Cardiac muscle cell (in vitro differentiated cells and primary cell): ENCODE results near the gene PIP5K1C. TPM values are rescaled to one million over a fixed set of nuclear protein-coding genes. Genes with fewer than 3 reads are reported as not detected.

Source experiments
- DNase-seq, 2 donors: peaks; one replicate each; pipeline versions ENCODE4 v3.0.0 to v3.0.0-alpha.2; 2010 to 2017; ENCODE audit warnings: low read depth in 1 of 2, low spot score in 1 of 2
- H3K27ac ChIP-seq: fragments of 200-600 bp; sonication (generic); 2 replicates; pipeline ENCODE4 v1.5.1; 2016
- H3K27me3 ChIP-seq: fragments of 200-600 bp; sonication (generic); 2 replicates; pipeline ENCODE4 v1.6.0; 2016; ENCODE audit warnings: control low read depth
- H3K36me3 ChIP-seq: fragments of 200-600 bp; sonication (generic); 2 replicates; pipeline ENCODE4 v1.5.1; 2016; ENCODE audit warnings: control low read depth
- H3K4me1 ChIP-seq: fragments of 200-600 bp; sonication (generic); 2 replicates; pipeline ENCODE4 v1.8.1; 2017; ENCODE audit warnings: low read depth, mild to moderate bottlenecking, mixed run types
- H3K4me3 ChIP-seq: fragments of 200-600 bp; sonication (generic); 2 replicates; pipeline ENCODE4 v1.5.1; 2016; ENCODE audit warnings: mild to moderate bottlenecking
- H3K9me3 ChIP-seq: fragments of 200-600 bp; sonication (generic); 2 replicates; pipeline ENCODE4 v1.5.1; 2017; ENCODE audit warnings: low read depth, mild to moderate bottlenecking, control low read depth
- polyA plus RNA-seq: library from polyadenylated mRNA; unstranded; fragments of >200 nt; fragmentation: Nextera tagmentation; extraction: Ambion mirVana; gene quantifications from 2 replicates; pipeline ENCODE4 v1.2.1, GENCODE V29; 2016
- total RNA-seq: library from RNA; depleted of rRNA; stranded (reverse); fragments of >200 nt; gene quantifications from 2 replicates; pipeline ENCODE4 v1.2.3, GENCODE V29; 2016
- TF ChIP-seq, protein P1 (sequence below): IDR thresholded peaks from 2 replicates; pipeline ENCODE4 v1.5.1; 2012; ENCODE audit warnings: low read depth, mild to moderate bottlenecking, low read length

PIP5K1C gene
- total and polyA plus RNA-seq, 2 experiments from 2014 or later, result 21.0 to 28.4 TPM

- peaks cover 22% of the 10 kb centered on the region for H3K27me3 ChIP-seq
- H3K4me1 ChIP-seq, result no peaks in the 10 kb centered on the region
- H3K27ac ChIP-seq, result no peak overlapping the region
- TF ChIP-seq, protein P1, sequence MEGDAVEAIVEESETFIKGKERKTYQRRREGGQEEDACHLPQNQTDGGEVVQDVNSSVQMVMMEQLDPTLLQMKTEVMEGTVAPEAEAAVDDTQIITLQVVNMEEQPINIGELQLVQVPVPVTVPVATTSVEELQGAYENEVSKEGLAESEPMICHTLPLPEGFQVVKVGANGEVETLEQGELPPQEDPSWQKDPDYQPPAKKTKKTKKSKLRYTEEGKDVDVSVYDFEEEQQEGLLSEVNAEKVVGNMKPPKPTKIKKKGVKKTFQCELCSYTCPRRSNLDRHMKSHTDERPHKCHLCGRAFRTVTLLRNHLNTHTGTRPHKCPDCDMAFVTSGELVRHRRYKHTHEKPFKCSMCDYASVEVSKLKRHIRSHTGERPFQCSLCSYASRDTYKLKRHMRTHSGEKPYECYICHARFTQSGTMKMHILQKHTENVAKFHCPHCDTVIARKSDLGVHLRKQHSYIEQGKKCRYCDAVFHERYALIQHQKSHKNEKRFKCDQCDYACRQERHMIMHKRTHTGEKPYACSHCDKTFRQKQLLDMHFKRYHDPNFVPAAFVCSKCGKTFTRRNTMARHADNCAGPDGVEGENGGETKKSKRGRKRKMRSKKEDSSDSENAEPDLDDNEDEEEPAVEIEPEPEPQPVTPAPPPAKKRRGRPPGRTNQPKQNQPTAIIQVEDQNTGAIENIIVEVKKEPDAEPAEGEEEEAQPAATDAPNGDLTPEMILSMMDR, result no peak
- no peaks in the 10 kb centered on the region for H3K36me3 ChIP-seq
- no peak overlapping the region for H3K4me3 ChIP-seq
- no peak for DNase-seq
- H3K9me3 ChIP-seq, result no peaks in the 10 kb centered on the region
These were observed 24.9 kb upstream of the PIP5K1C start for GRCh38 chr19:3725121-3725520.

DNA sequence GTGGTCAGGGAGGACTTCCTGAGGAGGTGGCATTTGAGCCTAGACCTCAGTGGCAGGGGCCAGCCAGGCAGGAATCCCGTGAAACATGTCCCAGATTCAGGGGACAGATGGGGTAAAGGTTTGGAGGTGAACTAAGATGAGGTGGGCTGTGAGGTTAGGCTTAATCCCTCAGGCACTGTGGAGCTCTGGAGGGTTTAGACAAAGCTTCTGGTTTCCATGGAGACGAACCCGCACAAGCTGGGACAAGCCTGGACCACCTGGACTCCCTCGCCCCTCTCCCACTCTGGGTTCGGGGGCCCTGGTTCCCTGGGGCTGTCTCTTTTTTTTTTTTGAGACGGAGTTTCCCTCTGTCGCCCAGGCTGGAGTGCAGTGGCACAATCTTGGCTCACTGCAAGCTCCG lies 23.6 kb upstream of the PIP5K1C start:
- Histone ChIP-seq H3K4me3 (no peak overlapping the region), H3K9me3 (no peaks in the 10 kb centered on the region), H3K36me3 (no peaks in the 10 kb centered on the region), H3K4me1 (no peaks in the 10 kb centered on the region), H3K27ac (no peak overlapping the region), H3K27me3 (peaks cover 22% of the 10 kb centered on the region)
- no peak for DNase-seq
- TF ChIP-seq, protein P1, result no peak

- no peaks in the 10 kb centered on the region for H3K9me3 ChIP-seq
- no peak overlapping the region for H3K4me3 ChIP-seq
- TF ChIP-seq, protein P1, result no peak
- peaks cover 22% of the 10 kb centered on the region for H3K27me3 ChIP-seq
- H3K27ac ChIP-seq, result no peak overlapping the region
- no peaks in the 10 kb centered on the region for H3K36me3 ChIP-seq
- H3K4me1 ChIP-seq, result no peaks in the 10 kb centered on the region
- DNase-seq, result no peak
These were observed 22.8 kb upstream of the PIP5K1C start for GRCh38 chr19:3723110-3723488.

DNA sequence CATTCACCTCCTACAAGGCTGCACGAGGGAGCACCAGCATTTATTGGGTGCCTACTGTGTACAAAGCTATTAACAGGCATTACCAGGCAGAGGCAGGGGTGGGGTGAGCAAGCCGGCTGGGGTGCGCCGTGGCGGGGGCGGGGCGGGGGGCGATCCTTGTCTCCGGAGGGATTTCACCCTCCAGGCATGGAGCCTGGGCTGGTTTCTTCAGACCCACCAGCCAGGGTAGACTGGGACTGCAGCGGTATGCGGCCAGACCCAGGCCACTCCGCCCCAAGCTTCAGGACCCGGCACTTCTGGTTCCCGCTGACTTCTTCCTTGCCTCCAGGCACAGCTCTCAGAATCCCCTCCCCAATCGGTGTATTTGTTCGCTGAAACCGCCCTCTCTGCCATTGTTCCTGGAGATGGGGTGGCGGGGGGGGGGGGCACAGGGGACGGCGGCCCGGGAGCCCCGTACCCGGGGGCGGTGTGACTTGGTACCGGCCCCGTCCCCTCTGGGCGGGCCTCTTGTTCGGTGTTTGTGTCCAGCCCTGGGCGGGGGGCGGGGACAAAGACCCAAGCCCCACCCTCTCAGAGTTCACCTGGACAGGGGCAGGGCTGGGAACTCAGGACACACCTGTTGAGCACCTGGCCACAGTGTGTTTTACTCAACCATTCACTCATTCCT lies 22.3 kb upstream of the PIP5K1C start:
- Histone ChIP-seq H3K36me3 (no peaks in the 10 kb centered on the region), H3K4me1 (no peaks in the 10 kb centered on the region), H3K9me3 (no peaks in the 10 kb centered on the region), H3K27me3 (peaks cover 22% of the 10 kb centered on the region), H3K27ac (no peak overlapping the region), H3K4me3 (peak overlapping the region; percentile 14)
- TF ChIP-seq, protein P1, result no peak
- DNase-seq, result peak in 1 of 2 donors; percentile 57

DNA sequence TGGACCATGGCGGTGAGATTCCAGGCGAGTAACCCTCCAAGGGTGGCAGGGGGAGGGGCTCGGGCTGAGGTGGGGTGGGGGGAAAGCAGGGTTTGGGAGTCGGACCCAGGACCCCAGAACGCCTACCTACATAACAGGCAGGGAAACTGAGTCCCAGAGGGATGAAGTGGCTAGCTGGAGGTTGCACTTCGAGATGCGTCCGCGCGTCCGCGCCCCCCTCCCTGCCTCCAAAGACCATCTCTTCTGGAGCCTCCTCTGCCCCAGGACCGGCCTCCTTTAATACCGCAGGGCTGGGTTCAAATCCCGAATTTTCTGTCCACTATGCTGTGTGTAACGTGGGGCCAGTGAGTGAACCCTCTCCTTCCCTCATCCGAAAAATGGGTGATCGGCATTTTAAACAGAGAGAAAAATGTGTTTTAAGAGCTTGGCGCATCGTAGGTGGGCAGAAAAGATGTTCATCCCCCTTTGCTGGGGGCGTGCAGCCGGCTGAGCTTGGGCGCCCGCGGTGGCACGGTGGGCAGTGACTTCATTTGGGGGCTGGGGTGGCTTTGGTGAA lies 21.7 kb upstream of the PIP5K1C start:
- Histone ChIP-seq H3K4me1 (no peaks in the 10 kb centered on the region), H3K4me3 (peak overlapping the region; percentile 21), H3K9me3 (no peaks in the 10 kb centered on the region), H3K36me3 (no peaks in the 10 kb centered on the region), H3K27ac (no peak overlapping the region), H3K27me3 (peaks cover 22% of the 10 kb centered on the region)
- DNase-seq, result no peak
- TF ChIP-seq, protein P1, result no peak
